Measurements from ENCODE around the gene AGBL4. TPM values are rescaled to one million over a fixed set of nuclear protein-coding genes. Genes with fewer than 3 reads are reported as not detected.
"Not testable (repeated sequence)": the region's sequence is repeated elsewhere in the genome, so short reads cannot be mapped to it uniquely, and the experiment has no call there.

AGBL4 gene
- total and polyA plus RNA-seq, 2 experiments from 2014 or later = not detected

DNA sequence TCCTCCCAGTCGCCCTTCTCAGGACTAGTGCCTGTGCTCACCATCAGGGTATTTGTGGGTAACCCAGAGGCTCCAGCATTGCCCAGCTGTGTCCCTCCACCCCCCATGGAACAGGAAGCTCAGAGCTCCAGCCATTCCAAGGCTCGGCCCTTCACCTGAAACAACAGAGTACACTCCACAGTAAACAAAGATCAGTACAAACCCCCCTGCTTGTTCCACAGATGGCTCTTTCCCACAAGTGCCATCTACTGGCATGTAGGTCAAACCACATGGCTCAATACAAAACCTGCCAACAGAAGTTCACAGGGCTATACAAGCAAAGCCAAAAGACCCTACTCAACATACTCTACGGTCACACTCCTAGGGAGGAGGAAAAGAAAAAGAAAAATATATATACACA is 258.7 kb downstream of the AGBL4 start:
- H3K27me3 ChIP-seq (replicated peaks; ENCODE audit: insufficient read depth) = no peaks in the 10 kb centered on the region
- in situ Hi-C loops (cut with MboI) = no loop called here
- TF ChIP-seq EZH2phosphoT487 (IDR thresholded peaks at IDR 0.05; ENCODE audit: insufficient read depth, low read depth) = no peak
- no peak for TF ChIP-seq EZH2 (IDR thresholded peaks at IDR 0.05; ENCODE audit: insufficient read depth, poor library complexity, severe bottlenecking)
- no peaks in the 10 kb centered on the region for H3K36me3 ChIP-seq (ENCODE audit: low read depth)
- no peak overlapping the region for H3K4me3 ChIP-seq
- WGBS, 2 experiments (ENCODE audit: low coverage in 1 of 2, low lambda C conversion rate in 2 of 2, missing lambda C conversion rate in 2 of 2) = 7 to 9% methylated on average over 3 of the region's 3 CpGs
- no peak overlapping the region for H3K4me2 ChIP-seq (ENCODE audit: unreplicated experiment)
- no peaks in the 10 kb centered on the region for H3F3A ChIP-seq (ENCODE audit: insufficient read depth)
- no peaks in the 10 kb centered on the region for H4K20me1 ChIP-seq (ENCODE audit: insufficient read depth)
- H3K9me3 ChIP-seq (ENCODE audit: low read depth) = no peaks in the 10 kb centered on the region
- no peaks in the 10 kb centered on the region for H3K79me2 ChIP-seq (ENCODE audit: insufficient read depth)
- H3K4me1 ChIP-seq (ENCODE audit: insufficient read depth) = no peaks in the 10 kb centered on the region
- no peak for DNase-seq
- H3K27ac ChIP-seq = no peak overlapping the region
- H3K9ac ChIP-seq = no peak overlapping the region
- no peaks in the 10 kb centered on the region for H3K9me2 ChIP-seq (ENCODE audit: insufficient read depth)
- H2AFZ ChIP-seq = no peak overlapping the region

GRCh38 chr1:49738118-49738517 is 285.6 kb downstream of the AGBL4 start:
- H3K27ac ChIP-seq; H3K4me2 ChIP-seq (ENCODE audit: unreplicated experiment); H2AFZ ChIP-seq; in situ Hi-C loops (cut with MboI); H3K9ac ChIP-seq; H3K4me1 ChIP-seq (ENCODE audit: insufficient read depth); DNase-seq; H3F3A ChIP-seq (ENCODE audit: insufficient read depth); H3K27me3 ChIP-seq (replicated peaks; ENCODE audit: insufficient read depth); H3K9me2 ChIP-seq (ENCODE audit: insufficient read depth); H3K4me3 ChIP-seq; H3K36me3 ChIP-seq (ENCODE audit: low read depth); H3K9me3 ChIP-seq (ENCODE audit: low read depth); H4K20me1 ChIP-seq (ENCODE audit: insufficient read depth); H3K79me2 ChIP-seq (ENCODE audit: insufficient read depth): not testable (repeated sequence)
- WGBS, 2 experiments (ENCODE audit: low coverage in 1 of 2, low lambda C conversion rate in 2 of 2, missing lambda C conversion rate in 2 of 2) = 35 to 45% methylated on average over 9 of the region's 9 CpGs

DNA sequence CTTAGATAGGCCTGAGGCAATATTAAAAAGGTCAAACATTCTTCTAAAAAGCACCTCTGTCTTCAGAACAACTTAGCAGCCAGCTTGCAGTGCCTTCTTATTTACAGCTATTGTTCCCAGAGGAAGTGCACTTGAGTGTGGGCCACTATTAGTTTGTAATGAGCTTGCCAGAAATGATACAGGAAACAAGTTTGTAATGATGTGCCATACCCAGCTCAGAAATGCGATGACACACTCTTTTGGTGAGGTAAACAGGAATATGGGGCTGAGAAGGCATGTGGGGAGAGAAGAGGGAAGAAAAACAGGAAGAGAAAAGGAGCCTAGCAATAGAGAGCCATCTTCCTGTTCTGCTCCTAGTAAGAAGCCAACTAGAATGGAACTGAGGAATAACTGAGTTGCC is 295.4 kb downstream of the AGBL4 start:
- Histone ChIP-seq H4K20me1 (ENCODE audit: insufficient read depth) (no peaks in the 10 kb centered on the region), H2AFZ (no peak overlapping the region), H3K9me2 (ENCODE audit: insufficient read depth) (no peaks in the 10 kb centered on the region), H3K36me3 (ENCODE audit: low read depth) (no peaks in the 10 kb centered on the region), H3F3A (ENCODE audit: insufficient read depth) (no peaks in the 10 kb centered on the region), H3K79me2 (ENCODE audit: insufficient read depth) (no peaks in the 10 kb centered on the region), H3K27me3 (replicated peaks; ENCODE audit: insufficient read depth) (no peaks in the 10 kb centered on the region), H3K9me3 (ENCODE audit: low read depth) (no peaks in the 10 kb centered on the region), H3K9ac (no peak overlapping the region), H3K4me3 (no peak overlapping the region), H3K4me2 (ENCODE audit: unreplicated experiment) (no peak overlapping the region), H3K4me1 (ENCODE audit: insufficient read depth) (no peaks in the 10 kb centered on the region), H3K27ac (no peak overlapping the region)
- no peak for DNase-seq
- WGBS, 2 experiments (ENCODE audit: low coverage in 1 of 2, low lambda C conversion rate in 2 of 2, missing lambda C conversion rate in 2 of 2) = 0 to 9% methylated on average over 1 of the region's 1 CpG
- TF ChIP-seq EZH2 (IDR thresholded peaks at IDR 0.05; ENCODE audit: insufficient read depth, poor library complexity, severe bottlenecking) (no peak), EZH2phosphoT487 (IDR thresholded peaks at IDR 0.05; ENCODE audit: insufficient read depth, low read depth) (no peak)
- in situ Hi-C loops (cut with MboI) = no loop called here

DNA sequence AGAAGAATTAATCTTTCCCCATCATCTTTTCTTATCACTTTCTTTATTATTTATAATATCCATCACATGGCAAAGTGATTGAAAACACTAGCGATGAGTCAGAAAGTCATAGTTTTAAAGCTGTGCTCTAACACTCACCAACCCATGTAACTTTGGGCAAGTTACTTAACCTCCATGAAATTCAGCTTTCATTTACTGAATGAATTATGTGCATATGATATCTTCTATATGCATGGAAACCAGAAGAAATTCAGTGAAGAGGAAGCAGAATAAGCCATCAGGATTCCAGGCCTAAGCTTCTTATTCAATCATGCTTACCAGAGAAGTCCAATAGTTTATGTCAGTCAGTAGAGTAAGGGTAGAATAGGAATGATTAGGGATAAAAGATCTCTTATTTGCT is 300.1 kb downstream of the AGBL4 start:
- H3K27ac ChIP-seq = no peak overlapping the region
- H3K27me3 ChIP-seq (replicated peaks; ENCODE audit: insufficient read depth) = no peaks in the 10 kb centered on the region
- in situ Hi-C loops (cut with MboI) = no loop called here
- H3K9me2 ChIP-seq (ENCODE audit: insufficient read depth) = no peaks in the 10 kb centered on the region
- no peak overlapping the region for H3K4me3 ChIP-seq
- H3K9me3 ChIP-seq (ENCODE audit: low read depth) = no peaks in the 10 kb centered on the region
- no peak overlapping the region for H3K9ac ChIP-seq
- H3K79me2 ChIP-seq (ENCODE audit: insufficient read depth) = no peaks in the 10 kb centered on the region
- H3K36me3 ChIP-seq (ENCODE audit: low read depth) = no peaks in the 10 kb centered on the region
- no peak for TF ChIP-seq EZH2 (IDR thresholded peaks at IDR 0.05; ENCODE audit: insufficient read depth, poor library complexity, severe bottlenecking)
- no peak for TF ChIP-seq EZH2phosphoT487 (IDR thresholded peaks at IDR 0.05; ENCODE audit: insufficient read depth, low read depth)
- no peak overlapping the region for H2AFZ ChIP-seq
- DNase-seq = no peak
- no peaks in the 10 kb centered on the region for H3F3A ChIP-seq (ENCODE audit: insufficient read depth)
- 58 to 62% methylated on average over 1 of the region's 1 CpG for WGBS, 2 experiments (ENCODE audit: low coverage in 1 of 2, low lambda C conversion rate in 2 of 2, missing lambda C conversion rate in 2 of 2)
- H4K20me1 ChIP-seq (ENCODE audit: insufficient read depth) = no peaks in the 10 kb centered on the region
- no peaks in the 10 kb centered on the region for H3K4me1 ChIP-seq (ENCODE audit: insufficient read depth)
- no peak overlapping the region for H3K4me2 ChIP-seq (ENCODE audit: unreplicated experiment)

GRCh38 chr1:49694251-49694827 is 329.4 kb downstream of the AGBL4 start:
- Histone ChIP-seq H3K36me3 (ENCODE audit: low read depth) (no peaks in the 10 kb centered on the region), H3K27ac (no peak overlapping the region), H3K4me2 (ENCODE audit: unreplicated experiment) (no peak overlapping the region), H3K27me3 (replicated peaks; ENCODE audit: insufficient read depth) (no peaks in the 10 kb centered on the region), H3K4me3 (no peak overlapping the region), H4K20me1 (ENCODE audit: insufficient read depth) (no peaks in the 10 kb centered on the region), H3K4me1 (ENCODE audit: insufficient read depth) (no peaks in the 10 kb centered on the region), H3K79me2 (ENCODE audit: insufficient read depth) (no peaks in the 10 kb centered on the region), H2AFZ (no peak overlapping the region), H3K9me3 (ENCODE audit: low read depth) (no peaks in the 10 kb centered on the region), H3F3A (ENCODE audit: insufficient read depth) (no peaks in the 10 kb centered on the region), H3K9ac (no peak overlapping the region), H3K9me2 (ENCODE audit: insufficient read depth) (no peaks in the 10 kb centered on the region)
- in situ Hi-C loops (cut with MboI) = no loop called here
- 18 to 20% methylated on average over 4 of the region's 4 CpGs for WGBS, 2 experiments (ENCODE audit: low coverage in 1 of 2, low lambda C conversion rate in 2 of 2, missing lambda C conversion rate in 2 of 2)
- no peak for DNase-seq
- TF ChIP-seq EZH2 (IDR thresholded peaks at IDR 0.05; ENCODE audit: insufficient read depth, poor library complexity, severe bottlenecking) (no peak), EZH2phosphoT487 (IDR thresholded peaks at IDR 0.05; ENCODE audit: insufficient read depth, low read depth) (no peak)

All from GM23248 (cell line).